Thyroid gland (tissue), 4 donors: ENCODE results near the gene FBXL17. TPM values are rescaled to one million over a fixed set of nuclear protein-coding genes. Genes with fewer than 3 reads are reported as not detected.

ENCODE experiments used
- DNase-seq, 2 donors: peaks; one replicate each; pipeline ENCODE4 v3.0.0-alpha.2; 2019
- H3K27ac ChIP-seq, 3 donors: fragments of 200-600 bp; sonication (generic); 1 replicate in 2 of 3; 2 replicates in 1 of 3; pipeline ENCODE4 v1.5.1; 2016 to 2019; ENCODE audit warnings: mild to moderate bottlenecking in 1 of 3, moderate library complexity in 1 of 3
- H3K27me3 ChIP-seq: fragments of 200-600 bp; sonication (generic); one replicate; pipeline ENCODE4 v1.5.1; 2019
- H3K36me3 ChIP-seq, 2 donors: fragments of 200-600 bp; sonication (generic); one replicate each; pipeline ENCODE4 v1.5.1; 2016 to 2019
- H3K4me1 ChIP-seq, 2 donors: fragments of 200-600 bp; sonication (generic); one replicate each; pipeline ENCODE4 v1.5.1; 2017 to 2019
- H3K4me3 ChIP-seq, 3 donors: fragments of 200-600 bp; sonication (generic); replicated peaks in 1 of 3; 1 replicate in 2 of 3; 2 replicates in 1 of 3; pipeline ENCODE4 v1.5.1; 2016; ENCODE audit warnings: mild to moderate bottlenecking in 1 of 3
- H3K9me3 ChIP-seq: fragments of 200-600 bp; sonication (generic); one replicate; pipeline ENCODE4 v1.5.1; 2017
- POLR2A ChIP-seq, 2 donors: fragments of 450-650 bp; IDR thresholded peaks; one replicate each; pipeline ENCODE4 v1.6.1; 2017; ENCODE audit warnings: antibody characterized with exemption in 2 of 2, mild to moderate bottlenecking in 2 of 2, moderate library complexity in 1 of 2
- WGBS, 2 donors: methylation state at CpG; one replicate each; pipeline ENCODE4 v1.1.5; 2017; 5-methylcytosine and 5-hydroxymethylcytosine counted together
- intact Hi-C: fragments of 100-400 bp; cut with DNase I; formaldehyde crosslinking; loops from one replicate; pipeline ENCODE4 v1.15.1; 2023
- total RNA-seq, 4 donors: library from RNA; depleted of rRNA; stranded (reverse); fragments of >200 nt; gene quantifications; one replicate each; pipeline ENCODE4 v1.2.3, GENCODE V29; 2016
- TF ChIP-seq, protein P1 (sequence below), 6 experiments: fragments of 200-600 bp in 3 of 6; fragments of 450-650 bp in 3 of 6; sonication (generic) in 3 of 6; IDR thresholded peaks; one replicate each; pipeline ENCODE4 v1.5.1; 2016 to 2019; ENCODE audit warnings: antibody characterized with exemption in 6 of 6, mild to moderate bottlenecking in 2 of 6, inconsistent platforms in 1 of 6, moderate library complexity in 1 of 6

Gene FBXL17
- total RNA-seq, 4 donors from 2014 or later, result 37.6 to 77.7 (median 55.6) TPM

GRCh38 chr5:108024986-108025385, 356.9 kb downstream of the FBXL17 start:
- Histone ChIP-seq H3K27ac (no peak overlapping the region), H3K4me1 (no peaks in the 10 kb centered on the region), H3K36me3 (no peaks in the 10 kb centered on the region), H3K4me3 (no peak overlapping the region), H3K9me3 (no peaks in the 10 kb centered on the region), H3K27me3 (no peaks in the 10 kb centered on the region)
- WGBS, 2 donors, result 67 to 76% methylated on average over 1 of the region's 1 CpG
- intact Hi-C loops, result no loop called here
- DNase-seq, result no peak
- no peak for TF ChIP-seq POLR2A (IDR thresholded peaks at IDR 0.05)
- TF ChIP-seq, protein P1, sequence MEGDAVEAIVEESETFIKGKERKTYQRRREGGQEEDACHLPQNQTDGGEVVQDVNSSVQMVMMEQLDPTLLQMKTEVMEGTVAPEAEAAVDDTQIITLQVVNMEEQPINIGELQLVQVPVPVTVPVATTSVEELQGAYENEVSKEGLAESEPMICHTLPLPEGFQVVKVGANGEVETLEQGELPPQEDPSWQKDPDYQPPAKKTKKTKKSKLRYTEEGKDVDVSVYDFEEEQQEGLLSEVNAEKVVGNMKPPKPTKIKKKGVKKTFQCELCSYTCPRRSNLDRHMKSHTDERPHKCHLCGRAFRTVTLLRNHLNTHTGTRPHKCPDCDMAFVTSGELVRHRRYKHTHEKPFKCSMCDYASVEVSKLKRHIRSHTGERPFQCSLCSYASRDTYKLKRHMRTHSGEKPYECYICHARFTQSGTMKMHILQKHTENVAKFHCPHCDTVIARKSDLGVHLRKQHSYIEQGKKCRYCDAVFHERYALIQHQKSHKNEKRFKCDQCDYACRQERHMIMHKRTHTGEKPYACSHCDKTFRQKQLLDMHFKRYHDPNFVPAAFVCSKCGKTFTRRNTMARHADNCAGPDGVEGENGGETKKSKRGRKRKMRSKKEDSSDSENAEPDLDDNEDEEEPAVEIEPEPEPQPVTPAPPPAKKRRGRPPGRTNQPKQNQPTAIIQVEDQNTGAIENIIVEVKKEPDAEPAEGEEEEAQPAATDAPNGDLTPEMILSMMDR (IDR thresholded peaks at IDR 0.05), result no peak

GRCh38 chr5:108016101-108016500, 365.8 kb downstream of the FBXL17 start:
- no peak for TF ChIP-seq POLR2A (IDR thresholded peaks at IDR 0.05)
- TF ChIP-seq, protein P1 (IDR thresholded peaks at IDR 0.05), result no peak
- intact Hi-C loops, result no loop called here
- WGBS, 2 donors, result 83 to 87% methylated on average over 2 of the region's 2 CpGs

GRCh38 chr5:108006791-108007190, 375.1 kb downstream of the FBXL17 start:
- 96 to 98% methylated on average over 3 of the region's 3 CpGs for WGBS, 2 donors
- no peaks in the 10 kb centered on the region for H3K9me3 ChIP-seq
- DNase-seq, result no peak
- TF ChIP-seq, protein P1 (IDR thresholded peaks at IDR 0.05), result no peak
- TF ChIP-seq POLR2A (IDR thresholded peaks at IDR 0.05), result no peak
- no peak overlapping the region for H3K27ac ChIP-seq
- intact Hi-C loops, result no loop called here
- no peaks in the 10 kb centered on the region for H3K4me1 ChIP-seq
- H3K4me3 ChIP-seq, result no peak overlapping the region
- H3K27me3 ChIP-seq, result no peaks in the 10 kb centered on the region
- H3K36me3 ChIP-seq, result no peaks in the 10 kb centered on the region

More at GRCh38 chr5:108016101-108016500, 365.8 kb downstream of the FBXL17 start:
- H3K36me3 ChIP-seq, result no peaks in the 10 kb centered on the region
- H3K27me3 ChIP-seq, result no peaks in the 10 kb centered on the region
- no peaks in the 10 kb centered on the region for H3K4me1 ChIP-seq
- H3K27ac ChIP-seq, result no peak overlapping the region
- no peaks in the 10 kb centered on the region for H3K9me3 ChIP-seq
- no peak for DNase-seq
- no peak overlapping the region for H3K4me3 ChIP-seq

GRCh38 chr5:108003178-108003577, 378.7 kb downstream of the FBXL17 start:
- H3K4me1 ChIP-seq, result no peaks in the 10 kb centered on the region
- DNase-seq, result no peak
- TF ChIP-seq, protein P1 (IDR thresholded peaks at IDR 0.05), result no peak
- TF ChIP-seq POLR2A (IDR thresholded peaks at IDR 0.05), result no peak
- intact Hi-C loops, result no loop called here
- H3K4me3 ChIP-seq, result no peak overlapping the region
- no peak overlapping the region for H3K27ac ChIP-seq
- H3K9me3 ChIP-seq, result no peaks in the 10 kb centered on the region
- H3K36me3 ChIP-seq, result no peaks in the 10 kb centered on the region
- no peaks in the 10 kb centered on the region for H3K27me3 ChIP-seq
- WGBS, 2 donors, result 32 to 43% methylated on average over 1 of the region's 1 CpG

DNA sequence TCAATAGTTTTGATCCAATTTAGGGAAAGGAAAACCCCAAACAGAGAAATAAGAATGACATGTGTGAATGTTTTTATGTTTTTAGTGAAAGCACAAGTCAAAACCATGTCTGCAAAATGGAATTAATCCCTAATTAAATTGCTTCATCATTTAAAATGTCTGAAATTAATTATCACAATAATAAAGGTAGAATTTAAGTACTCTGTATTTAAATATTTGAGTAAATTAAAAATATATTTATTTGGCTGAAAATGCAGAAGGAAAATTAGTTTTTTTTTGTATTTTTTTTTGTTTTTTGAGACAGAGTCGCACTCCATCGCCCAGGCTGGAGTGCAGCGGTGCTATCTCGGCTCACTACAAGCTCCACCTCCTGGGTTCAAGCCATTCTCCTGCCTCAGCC, 380.7 kb downstream of the FBXL17 start:
- TF ChIP-seq, protein P1 (IDR thresholded peaks at IDR 0.05), result no peak
- no peak for TF ChIP-seq POLR2A (IDR thresholded peaks at IDR 0.05)
- Histone ChIP-seq H3K36me3 (no peaks in the 10 kb centered on the region), H3K4me1 (no peaks in the 10 kb centered on the region), H3K27me3 (no peaks in the 10 kb centered on the region), H3K9me3 (no peaks in the 10 kb centered on the region), H3K27ac (no peak overlapping the region), H3K4me3 (no peak overlapping the region)
- 93 to 94% methylated on average over 4 of the region's 4 CpGs for WGBS, 2 donors
- intact Hi-C loops, result no loop called here
- no peak for DNase-seq
